GM18511 (cell line): Measurements from ENCODE around the gene PRKACA.
A peak's percentile ranks its signal among the peaks of the same experiment; 100 is the strongest.

Experiments used
- ATAC-seq: cut with Tn5 transposase; IDR thresholded peaks from one replicate; pipeline ENCODE4 v1.9.1; 2021; ENCODE audit warnings: mild to moderate bottlenecking, moderate library complexity; ENCODE audit not compliant: unreplicated experiment

Gene PRKACA

GRCh38 chr19:14118165-14119051, 846 bp upstream of the PRKACA start:
- no peak for ATAC-seq

DNA sequence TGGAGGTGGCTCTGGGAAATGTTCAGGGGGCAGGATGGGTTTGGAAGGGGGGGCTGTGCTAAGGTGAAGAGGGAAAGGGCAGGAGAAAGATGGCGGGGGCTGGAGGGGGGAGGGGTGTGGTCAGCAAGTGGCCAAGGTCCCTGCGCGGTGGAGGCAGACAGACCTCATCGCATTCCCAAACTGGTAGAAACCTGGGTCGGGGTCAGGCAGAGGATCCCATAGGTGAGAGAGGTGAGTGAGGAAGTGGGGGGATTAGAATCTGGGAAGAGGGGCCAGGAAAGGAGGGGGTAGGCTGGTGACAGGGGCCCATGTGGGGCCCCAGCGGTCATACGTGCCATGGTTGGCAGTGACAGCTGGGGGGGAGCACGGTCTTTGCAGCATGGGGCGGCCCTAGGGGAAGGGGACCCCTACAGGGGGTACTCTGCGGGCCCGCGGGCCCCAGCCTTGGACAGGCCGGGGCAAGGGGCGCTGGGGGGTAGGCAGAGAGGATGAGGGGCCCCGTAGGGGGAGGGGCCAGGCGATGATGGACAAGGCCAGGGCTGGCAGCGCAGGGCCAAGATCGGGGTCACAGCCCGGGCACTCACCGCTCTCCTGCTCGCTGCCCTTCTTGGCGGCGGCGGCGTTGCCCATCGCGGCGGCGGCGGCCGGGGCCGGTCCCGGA, 514 bp downstream of the PRKACA start:
- ATAC-seq = peak; percentile 12

- ATAC-seq = no peak
Observed at GRCh38 chr19:14116525-14116917, 1.0 kb downstream of the PRKACA start.

- ATAC-seq = no peak
Observed at GRCh38 chr19:14115756-14116155, 1.8 kb downstream of the PRKACA start.

DNA sequence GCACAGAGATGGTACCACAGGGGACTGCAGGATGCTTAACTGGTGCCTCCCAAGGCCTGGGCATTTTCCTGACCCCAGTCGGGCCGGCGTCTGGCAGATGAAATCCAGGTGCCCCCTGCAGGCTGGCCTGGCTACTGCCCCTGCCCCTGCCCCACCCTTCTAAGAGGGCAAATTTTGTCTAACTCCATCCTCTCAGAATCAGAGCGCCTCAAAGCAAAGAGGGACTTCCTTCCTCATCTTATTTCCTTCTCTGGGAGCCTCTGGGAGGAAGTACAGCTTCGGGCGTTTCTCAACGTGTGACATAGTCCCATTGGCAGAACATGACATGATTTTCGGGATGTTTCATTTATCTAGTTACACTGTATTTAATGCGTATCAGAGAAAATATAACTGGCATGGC, 2.7 kb downstream of the PRKACA start:
- ATAC-seq = no peak

DNA sequence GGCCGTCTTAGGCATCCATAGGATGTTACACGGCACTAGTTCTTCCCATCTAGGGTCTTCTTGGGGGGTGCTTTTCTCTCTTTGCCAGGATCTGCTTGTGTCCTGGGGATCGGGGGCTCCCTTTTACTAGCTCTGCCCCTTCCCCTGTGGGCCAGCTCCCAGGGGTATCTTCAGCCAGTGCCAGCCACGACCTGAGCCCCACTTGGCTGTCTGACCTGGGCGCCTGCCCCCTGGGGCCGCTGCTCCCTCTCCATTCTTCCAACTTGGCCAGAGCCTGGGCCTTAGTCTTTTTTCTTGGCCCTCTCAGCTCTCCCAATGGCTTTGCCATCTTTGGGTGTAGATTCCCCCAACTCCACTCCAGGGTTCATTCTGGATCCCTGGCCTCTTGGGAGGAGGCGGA, 3.1 kb downstream of the PRKACA start:
- no peak for ATAC-seq

GRCh38 chr19:14113762-14114414, 3.7 kb downstream of the PRKACA start:
- ATAC-seq = no peak

DNA sequence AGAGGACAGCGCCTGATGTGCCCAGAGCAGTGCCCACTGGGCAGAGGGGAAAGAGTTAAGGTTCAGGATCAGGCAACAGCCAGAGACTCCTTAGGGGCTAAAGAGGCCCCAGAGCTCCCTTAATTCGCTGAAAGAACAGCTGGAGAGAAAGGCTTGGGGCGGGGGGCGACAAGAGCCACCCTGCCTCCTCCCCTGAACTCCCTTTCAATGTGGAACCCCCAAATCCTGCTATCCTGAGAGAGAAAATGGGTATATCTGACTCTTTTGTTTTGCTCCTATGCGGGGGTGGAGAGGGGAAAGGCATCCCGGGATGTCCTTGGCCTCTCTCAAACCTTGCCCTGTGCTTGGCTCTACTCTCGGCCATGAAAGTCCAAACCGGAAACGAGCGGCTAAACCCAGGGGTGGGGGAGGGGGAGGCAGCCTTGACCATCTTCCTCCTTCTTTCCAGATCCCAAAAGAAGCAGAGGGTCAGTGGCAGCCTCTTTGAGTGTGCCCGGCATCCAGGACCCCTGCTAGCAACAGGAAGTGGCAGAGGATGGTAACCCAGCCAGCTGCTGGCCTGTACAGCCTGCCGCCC, 4.7 kb downstream of the PRKACA start:
- no peak for ATAC-seq

DNA sequence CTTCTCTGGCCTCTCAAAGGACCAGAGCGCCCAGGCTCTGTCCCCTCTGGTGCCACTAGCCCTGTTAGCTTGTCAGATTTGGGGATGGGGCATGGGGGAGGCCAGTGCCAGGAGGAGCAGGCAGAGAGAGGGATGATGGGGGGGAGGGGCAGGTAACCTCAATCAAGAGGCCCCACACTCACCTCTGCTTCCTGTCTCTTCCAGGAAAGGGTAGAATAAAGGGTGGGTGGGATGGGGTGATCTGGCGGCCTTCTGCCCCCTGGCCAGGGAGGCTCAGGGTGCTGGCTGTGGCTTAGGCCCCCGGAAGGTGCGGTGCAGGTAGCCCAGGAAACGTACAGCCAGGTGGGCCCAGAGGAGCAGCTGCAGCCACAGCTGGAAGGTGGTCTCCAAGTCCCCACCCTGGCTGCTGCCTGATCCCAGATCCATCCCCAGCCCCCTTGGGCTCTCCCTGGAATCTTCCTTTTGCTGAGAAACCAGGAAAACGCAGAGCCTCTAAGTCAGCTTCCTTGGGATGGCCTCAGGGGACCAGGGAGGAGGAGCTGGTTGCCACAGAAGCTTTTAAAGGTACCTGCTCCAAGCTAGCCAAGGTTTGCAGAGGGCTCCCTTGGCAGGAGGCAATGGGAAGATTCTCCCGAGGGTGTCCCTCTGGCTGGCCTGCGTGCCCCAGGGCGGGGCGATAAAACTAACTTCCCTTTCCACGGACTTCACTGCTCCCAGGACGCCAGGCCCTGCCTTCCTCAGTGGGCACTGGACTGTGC, 5.3 kb downstream of the PRKACA start:
- ATAC-seq = no peak

DNA sequence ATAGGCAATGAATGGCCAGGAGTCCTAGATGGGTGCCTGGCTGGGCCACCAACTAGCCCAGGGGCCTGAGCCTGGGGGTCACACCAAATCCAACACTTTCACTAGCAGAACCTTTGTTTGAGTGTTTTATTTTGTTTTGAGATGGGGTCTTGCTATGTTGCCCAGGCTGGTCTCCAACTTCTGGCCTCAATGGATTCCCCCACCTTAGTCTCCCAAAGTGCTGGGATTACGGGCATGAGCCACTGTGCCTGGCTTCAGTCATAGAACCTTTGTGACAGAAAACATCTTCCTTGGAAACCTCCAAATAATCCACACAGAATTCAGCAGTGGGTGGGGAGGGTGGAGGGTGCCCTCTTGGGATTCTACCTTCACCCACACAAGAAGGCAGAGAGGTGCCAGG, 6.1 kb downstream of the PRKACA start:
- no peak for ATAC-seq

- ATAC-seq = no peak
Observed at GRCh38 chr19:14110650-14111049, 6.9 kb downstream of the PRKACA start.

- no peak for ATAC-seq
Observed at GRCh38 chr19:14107581-14108461, 9.7 kb downstream of the PRKACA start.

DNA sequence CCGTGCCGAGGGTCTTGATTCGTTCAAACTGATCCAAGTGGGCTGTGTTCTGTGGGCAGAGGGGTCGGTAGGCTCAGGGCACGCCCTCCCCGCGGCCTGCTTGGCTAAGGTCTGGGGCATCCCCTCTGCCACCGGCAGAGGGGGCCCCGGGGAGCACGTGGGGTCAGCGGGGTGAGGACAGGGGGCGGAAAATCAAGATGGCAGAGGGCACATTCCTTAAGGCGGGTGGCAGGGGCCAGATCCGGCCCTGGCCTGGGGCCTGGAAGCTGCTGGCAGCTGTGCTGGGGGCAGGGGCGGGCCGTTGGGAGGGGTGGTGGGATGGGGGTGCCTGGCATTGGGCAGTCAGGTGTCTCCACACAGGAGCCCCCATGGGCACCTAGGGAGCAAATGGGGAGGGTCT, 10.7 kb downstream of the PRKACA start:
- ATAC-seq = no peak

DNA sequence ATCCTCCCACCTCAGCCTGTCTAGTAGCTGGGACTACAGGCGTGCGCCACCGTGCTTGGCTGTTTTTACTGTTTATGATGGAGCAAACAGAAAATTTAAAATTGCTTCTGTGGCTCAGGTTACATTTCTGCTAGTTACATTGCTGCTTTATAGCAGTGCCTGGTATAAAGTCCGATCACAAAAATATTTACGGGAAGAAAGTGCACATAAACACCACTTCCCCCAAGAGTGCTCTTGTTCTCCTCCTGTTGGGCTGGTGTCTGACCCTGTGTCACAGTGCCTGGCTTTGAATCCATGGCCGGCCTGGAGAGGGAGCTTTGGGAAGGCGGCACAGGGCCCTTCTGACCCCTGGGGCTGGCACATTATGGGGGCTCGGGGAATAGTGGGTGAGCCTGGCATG, 11.9 kb downstream of the PRKACA start:
- ATAC-seq = no peak

DNA sequence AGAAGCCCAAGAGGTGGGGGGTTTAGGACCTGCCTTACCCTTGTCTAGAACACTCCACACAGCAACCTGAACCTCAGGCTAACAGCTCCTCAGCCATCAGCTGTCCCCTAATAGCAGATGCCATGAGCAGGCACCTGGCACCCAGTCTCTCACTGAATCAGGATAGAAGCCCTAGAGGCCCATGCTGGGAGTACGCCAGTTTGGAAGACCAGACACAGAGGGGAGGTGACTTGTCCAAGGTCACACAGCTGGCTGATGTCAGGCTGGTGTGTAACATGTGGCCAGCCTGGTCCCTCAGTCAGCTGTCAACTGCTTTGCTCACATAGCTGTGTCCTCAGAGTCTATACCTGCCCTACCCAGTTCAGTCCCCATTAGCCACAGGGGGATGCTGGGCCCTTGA, 14.3 kb downstream of the PRKACA start:
- ATAC-seq = no peak

- ATAC-seq = no peak
Observed at GRCh38 chr19:14102756-14103155, 14.8 kb downstream of the PRKACA start.

DNA sequence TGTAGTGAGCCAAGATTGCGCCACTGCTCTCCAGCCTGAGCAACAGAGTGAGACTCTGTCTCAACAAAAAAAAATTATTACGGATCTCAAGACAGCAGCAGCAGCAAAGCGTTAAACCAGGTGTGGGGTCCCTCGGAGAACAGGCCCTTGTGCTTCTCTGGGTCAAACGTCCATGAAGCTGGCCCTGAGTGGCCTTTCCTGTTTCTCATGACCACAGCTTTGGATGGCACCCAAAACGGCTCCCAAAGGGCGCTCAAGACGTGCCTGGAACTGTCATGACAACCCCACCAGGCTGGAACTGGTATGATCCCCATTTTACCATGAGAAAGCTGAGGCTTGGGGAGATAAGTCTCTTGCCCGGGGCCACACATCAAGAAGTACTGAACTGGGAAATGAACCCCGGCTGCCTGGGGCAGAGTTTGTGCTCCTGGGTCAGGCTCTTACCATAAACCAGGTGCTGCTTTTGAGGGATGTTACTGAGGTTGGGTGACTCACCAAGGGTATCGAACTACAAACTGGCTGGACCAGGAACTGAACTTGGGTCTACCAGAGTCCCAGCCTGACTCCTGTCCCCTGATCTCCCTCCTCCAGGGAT, 15.4 kb downstream of the PRKACA start:
- no peak for ATAC-seq

GRCh38 chr19:14101003-14101545, 16.5 kb downstream of the PRKACA start:
- ATAC-seq = no peak

DNA sequence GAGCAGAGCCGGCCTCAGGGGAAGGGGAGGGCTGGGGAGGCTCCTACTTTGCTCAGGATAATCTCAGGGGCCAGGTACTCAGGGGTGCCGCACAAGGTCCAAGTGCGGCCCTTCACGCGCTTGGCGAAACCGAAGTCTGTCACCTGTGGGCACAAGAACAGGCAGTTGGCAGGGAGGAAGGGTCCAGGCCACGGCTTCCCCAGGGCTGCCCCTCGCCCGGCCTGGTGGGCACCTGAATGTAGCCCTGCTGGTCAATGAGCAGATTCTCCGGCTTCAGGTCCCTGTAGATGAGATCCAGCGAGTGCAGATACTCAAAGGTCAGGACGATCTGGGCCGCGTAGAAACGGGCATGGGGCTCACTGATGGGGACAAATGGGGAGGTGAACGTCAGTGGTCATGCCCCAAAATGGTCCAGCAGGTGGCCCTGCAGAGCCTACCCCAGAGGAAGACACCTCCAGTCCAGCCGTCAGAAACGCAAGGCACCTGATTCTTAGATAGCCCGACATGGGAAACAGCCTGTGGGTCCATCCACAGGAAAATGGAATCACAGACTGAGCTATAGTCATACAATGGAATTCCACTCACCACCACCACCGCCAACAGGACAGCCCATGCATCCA, 19.9 kb downstream of the PRKACA start:
- ATAC-seq = no peak
